22Rv1 (cell line): ENCODE data around the gene TICAM1.
A peak's percentile ranks its signal among the peaks of the same experiment; 100 is the strongest.
"Not testable (repeated sequence)": the region's sequence is repeated elsewhere in the genome, so short reads cannot be mapped to it uniquely, and the experiment has no call there.

ENCODE experiments used
- H3K27ac ChIP-seq: fragments of 450-650 bp; 2 replicates; pipeline ENCODE4 v1.5.1; 2017
- CTCF ChIP-seq: fragments of 450-650 bp; IDR thresholded peaks from 2 replicates; pipeline ENCODE4 v1.5.1; 2017; ENCODE audit warnings: mild to moderate bottlenecking
- ZFX ChIP-seq: fragments of 450-650 bp; IDR thresholded peaks from 2 replicates; pipeline ENCODE4 v1.6.1; 2017; ENCODE audit warnings: antibody characterized with exemption, borderline replicate concordance

Gene TICAM1

GRCh38 chr19:4811328-4812131 is 20.0 kb downstream of the TICAM1 start:
- TF ChIP-seq ZFX (no peak), CTCF (peak; percentile 94)
- H3K27ac ChIP-seq, result no peak overlapping the region

GRCh38 chr19:4807188-4807587 is 24.3 kb downstream of the TICAM1 start:
- TF ChIP-seq ZFX (no peak), CTCF (no peak)
- no peak overlapping the region for H3K27ac ChIP-seq

- TF ChIP-seq CTCF (no peak), ZFX (no peak)
- no peak overlapping the region for H3K27ac ChIP-seq
Measured at GRCh38 chr19:4806384-4806783, 25.1 kb downstream of the TICAM1 start.

GRCh38 chr19:4805140-4805539 is 26.4 kb downstream of the TICAM1 start:
- H3K27ac ChIP-seq, result not testable (repeated sequence)

GRCh38 chr19:4803736-4804695 is 27.5 kb downstream of the TICAM1 start:
- H3K27ac ChIP-seq, result no peak overlapping the region
- TF ChIP-seq CTCF (peak; percentile 84), ZFX (no peak)

- no peak overlapping the region for H3K27ac ChIP-seq
- TF ChIP-seq ZFX (no peak), CTCF (no peak)
Measured at GRCh38 chr19:4802711-4803110, 28.8 kb downstream of the TICAM1 start.

GRCh38 chr19:4801085-4801619 is 30.4 kb downstream of the TICAM1 start:
- no peak for TF ChIP-seq CTCF
- TF ChIP-seq ZFX, result no peak
- no peak overlapping the region for H3K27ac ChIP-seq
